CD4-positive, alpha-beta T cell treated with Interleukin-6 at 100 ng/mL for 8 hours (primary cell): ENCODE data around the gene HCRTR1.
"Not testable (repeated sequence)": the region's sequence is repeated elsewhere in the genome, so short reads cannot be mapped to it uniquely, and the experiment has no call there.

ENCODE experiments used
- DNase-seq: peaks from one replicate; pipeline ENCODE4 v3.0.0-alpha.2; 2020; ENCODE audit warnings: mixed read lengths, low spot score

HCRTR1 gene

GRCh38 chr1:31581821-31582810 is 35.4 kb upstream of the HCRTR1 start:
- DNase-seq, result no peak

DNA sequence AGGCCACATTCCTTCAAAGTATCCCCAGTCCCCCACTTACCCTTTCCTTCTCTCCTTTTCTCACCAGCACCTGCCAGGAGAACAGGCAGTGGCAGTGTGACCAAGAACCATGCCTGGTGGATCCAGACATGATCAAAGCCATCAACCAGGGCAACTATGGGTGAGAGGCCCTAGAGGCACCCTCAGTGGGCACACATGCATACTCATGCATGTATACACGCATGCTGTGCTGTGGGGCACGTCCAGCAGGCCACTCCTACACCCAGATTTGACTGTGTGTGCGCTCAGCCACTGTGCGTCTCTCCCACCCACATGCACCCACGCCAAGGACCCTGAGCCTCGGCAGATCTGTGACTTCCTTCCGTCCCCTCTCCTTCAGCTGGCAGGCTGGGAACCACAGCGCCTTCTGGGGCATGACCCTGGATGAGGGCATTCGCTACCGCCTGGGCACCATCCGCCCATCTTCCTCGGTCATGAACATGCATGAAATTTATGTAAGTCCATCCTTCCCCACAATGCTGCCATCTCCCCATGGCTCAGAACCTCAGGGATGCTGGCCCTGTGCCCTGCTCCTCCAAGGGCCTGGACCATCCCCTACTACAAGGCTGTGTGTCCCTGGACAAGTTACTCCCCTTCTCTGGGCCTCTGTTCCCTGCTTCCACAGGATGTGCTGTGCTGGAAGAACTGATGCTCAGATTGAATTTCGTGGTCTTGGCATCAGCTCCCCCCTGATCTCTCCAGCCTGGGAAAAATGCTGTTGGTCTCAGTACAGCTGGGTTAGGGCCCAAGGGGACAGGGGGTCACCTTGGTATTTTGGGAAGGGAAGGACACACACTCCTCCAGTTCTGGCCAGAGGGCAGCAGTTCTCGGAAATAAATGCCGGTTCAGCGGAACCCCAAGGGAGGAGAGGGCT is 34.2 kb upstream of the HCRTR1 start:
- no peak for DNase-seq

DNA sequence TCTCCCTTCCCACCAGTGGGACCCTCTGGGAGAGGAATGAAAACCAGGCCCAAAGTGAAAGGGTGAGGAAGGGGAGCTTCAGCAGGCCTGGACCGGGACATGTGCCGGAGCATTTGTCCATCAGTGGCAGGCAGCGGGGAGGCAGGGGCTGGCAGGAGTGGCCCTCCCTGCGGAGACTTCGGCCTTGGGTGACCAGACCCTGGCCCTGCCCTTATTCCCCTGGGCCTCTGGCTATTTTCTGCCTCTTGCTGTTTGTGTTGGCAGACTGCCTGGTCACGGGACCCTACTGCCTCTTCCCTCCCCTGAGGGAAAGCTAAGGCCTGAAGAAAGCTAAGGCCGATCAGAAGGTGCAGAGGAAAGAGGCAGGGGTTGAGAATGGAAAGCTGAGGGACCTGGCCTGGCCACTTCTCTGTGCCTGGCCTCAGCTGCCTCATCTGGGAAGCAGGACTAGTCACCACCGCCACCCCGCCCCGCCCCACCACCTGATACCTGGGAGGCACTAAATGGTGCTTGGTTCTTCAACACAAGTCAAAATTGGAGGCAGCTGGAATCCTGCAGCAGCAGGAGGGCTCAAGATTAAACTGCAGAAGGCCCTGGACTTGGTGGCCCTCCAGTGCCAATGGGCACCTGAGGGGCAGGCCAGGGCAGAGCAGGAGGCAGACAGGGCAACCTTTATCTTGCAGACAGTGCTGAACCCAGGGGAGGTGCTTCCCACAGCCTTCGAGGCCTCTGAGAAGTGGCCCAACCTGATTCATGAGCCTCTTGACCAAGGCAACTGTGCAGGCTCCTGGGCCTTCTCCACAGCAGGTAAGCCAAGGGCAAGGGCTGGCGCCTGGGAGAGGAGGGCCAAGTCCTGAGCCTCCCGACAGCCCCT is 33.3 kb upstream of the HCRTR1 start:
- no peak for DNase-seq

- DNase-seq, result no peak
Observed at GRCh38 chr1:31584869-31585735, 32.4 kb upstream of the HCRTR1 start.

DNA sequence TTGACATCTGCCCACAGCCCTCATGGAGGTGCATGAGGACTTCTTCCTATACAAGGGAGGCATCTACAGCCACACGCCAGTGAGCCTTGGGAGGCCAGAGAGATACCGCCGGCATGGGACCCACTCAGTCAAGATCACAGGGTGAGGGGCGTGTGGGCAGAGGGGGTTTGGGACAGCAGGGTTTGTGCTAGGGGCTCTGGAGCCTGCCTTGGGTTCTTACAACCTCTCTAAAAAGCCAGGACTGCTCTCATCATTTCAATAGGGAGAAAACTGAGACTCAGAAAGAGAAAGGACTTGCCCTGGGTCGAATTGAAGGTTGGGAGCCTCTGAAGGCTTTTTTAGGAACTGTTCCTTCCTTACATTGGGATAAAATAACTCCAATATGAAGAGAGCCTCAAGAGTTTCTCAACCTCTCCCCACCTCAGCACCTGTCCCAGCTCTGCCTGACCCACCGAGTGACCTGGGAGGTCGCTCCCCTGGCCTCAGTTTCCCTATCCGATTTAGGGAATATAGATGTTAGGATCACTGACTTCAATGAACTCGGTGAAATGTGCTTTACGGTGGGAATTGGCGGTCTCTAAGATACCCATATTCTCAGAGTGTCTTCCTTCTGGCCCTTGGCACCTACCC is 31.6 kb upstream of the HCRTR1 start:
- no peak for DNase-seq

GRCh38 chr1:31586376-31587327 is 30.8 kb upstream of the HCRTR1 start:
- no peak for DNase-seq

DNA sequence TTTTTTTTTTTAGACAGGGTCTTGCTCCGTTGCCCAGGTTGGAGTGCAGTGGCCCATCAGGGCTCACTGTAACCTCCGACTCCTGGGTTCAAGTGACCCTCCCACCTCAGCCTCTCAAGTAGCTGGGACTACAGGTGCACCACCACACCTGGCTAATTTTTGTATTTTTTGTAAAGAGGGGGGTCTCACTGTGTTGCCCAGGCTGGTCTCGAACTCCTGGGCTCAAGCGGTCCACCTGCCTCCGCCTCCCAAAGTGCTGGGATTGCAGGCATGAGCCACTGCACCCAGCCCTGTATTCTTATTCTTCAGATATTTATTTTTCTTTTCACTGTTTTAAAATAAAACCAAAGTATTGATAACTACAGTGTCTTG is 30.2 kb upstream of the HCRTR1 start:
- DNase-seq, result not testable (repeated sequence)

DNA sequence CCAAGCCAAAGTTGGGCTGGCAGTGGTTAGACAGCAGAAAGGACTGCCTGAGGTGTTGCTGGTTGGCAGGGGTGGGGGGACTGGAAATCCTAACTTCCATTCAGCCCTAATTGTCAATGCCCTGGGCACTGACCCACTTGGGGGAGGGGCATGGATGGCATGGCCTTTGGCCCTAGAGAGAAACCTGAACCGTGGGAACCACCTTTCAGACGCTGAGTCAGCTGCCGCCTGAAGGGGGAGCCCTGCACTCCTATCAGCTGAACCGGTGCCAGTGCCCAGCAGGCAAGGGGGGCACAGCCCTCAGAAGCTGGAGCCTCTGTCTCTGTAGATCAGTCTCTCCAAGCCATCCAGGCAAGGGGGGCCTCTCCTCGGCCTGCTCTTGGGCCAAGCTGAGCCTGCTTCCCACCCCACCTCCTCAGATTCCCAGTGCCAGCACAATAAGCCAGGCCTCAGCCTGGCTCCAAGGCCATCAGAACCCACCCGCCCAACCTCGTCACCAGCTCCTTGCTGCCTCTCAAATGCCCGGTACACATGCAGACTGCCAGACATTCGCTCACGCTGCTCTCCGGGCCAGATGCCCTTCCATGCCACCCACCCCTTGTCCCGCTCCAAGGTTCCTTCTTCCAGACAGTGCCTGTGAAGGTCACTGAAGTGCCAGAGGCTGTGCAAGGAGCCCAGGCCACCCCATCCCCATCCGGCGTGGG is 29.6 kb upstream of the HCRTR1 start:
- DNase-seq, result peak; percentile 8

- no peak for DNase-seq
Observed at GRCh38 chr1:31588751-31589515, 28.6 kb upstream of the HCRTR1 start.

- no peak for DNase-seq
Observed at GRCh38 chr1:31591425-31592093, 25.9 kb upstream of the HCRTR1 start.

DNA sequence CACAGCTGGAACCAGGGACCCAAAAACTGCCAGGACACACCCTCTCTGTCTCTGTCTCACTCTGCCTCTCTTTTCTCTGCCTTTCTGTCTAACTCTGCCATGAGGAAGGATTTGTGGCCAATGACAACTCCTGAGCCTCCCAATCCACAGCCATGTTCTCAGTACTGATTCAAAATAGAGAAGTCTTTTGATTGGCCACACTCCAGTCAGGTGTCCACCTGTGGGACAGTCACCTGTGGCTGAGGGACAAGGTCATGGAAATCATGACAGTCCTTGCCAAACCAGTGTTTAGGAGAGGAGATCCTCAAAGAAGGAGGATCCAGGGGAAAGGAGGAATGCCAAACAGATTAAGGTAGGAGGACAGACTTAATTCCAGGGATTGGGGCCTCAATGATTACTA is 25.4 kb upstream of the HCRTR1 start:
- no peak for DNase-seq

DNA sequence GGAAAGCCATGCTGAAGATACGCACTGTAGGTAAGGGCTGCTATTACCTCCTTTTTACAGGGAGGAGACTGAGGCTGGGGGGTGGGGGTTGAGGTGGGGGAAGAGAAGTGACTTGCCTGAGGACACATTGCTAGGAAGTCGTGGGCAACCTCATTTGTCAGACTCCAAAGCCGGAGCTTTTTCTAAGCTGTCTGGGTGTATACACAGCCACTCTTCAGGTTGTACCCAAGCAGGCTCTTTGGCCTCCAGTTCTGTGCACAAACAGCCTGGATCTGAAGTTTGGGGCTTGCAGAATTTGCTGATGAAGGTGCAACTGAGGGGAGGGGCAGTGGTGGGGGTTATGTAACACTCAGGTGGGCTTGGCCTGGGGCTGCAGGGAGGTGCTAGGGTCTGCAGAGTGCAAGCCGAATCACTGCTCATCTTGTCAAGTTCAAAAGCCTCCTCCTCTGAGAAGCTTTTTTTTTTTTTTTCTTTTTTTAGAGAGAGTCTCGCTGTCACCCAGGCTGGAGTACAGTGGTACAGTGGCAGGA is 24.3 kb upstream of the HCRTR1 start:
- no peak for DNase-seq

DNA sequence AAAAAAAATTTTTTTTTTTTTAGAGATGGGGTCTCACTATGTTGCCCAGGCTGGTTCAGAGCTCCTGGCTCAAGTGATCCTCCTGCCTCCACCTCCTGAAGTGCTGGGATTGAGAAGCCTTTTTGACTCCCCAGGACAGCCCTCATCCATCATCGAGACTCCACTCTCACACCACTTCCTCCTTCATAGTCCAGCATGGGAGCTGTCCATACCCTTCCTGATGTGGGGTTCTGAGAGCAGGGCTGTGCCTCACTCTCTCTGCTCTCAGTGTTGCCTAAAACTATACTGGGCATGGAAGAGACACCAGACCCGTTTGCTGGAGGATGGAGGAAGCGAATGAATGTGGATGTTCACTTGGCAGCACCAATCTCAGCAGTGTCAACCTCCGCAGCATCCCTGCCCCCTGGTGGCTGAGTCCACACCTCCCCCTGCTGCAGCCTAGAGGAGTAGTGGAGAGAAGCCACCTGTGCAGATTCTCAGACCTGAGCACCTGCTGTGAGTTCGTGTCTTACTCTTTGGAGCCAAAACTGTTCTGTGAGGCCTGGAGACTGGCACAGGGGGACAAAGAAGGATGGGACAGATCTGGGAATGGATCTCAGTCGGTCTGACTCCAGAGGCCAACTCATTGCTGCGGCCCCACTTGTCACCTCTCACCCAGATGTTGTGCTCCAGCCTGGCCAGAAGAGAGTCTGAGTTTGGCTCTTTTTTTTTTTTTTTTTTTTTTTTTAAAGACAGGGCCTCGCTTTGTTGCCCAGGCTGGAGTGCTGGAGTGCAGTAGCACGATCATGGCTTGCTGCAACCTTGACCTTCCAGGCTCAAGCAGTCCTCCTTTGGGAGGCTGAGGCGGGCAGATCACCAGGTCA is 23.5 kb upstream of the HCRTR1 start:
- peak; percentile 61 for DNase-seq

DNA sequence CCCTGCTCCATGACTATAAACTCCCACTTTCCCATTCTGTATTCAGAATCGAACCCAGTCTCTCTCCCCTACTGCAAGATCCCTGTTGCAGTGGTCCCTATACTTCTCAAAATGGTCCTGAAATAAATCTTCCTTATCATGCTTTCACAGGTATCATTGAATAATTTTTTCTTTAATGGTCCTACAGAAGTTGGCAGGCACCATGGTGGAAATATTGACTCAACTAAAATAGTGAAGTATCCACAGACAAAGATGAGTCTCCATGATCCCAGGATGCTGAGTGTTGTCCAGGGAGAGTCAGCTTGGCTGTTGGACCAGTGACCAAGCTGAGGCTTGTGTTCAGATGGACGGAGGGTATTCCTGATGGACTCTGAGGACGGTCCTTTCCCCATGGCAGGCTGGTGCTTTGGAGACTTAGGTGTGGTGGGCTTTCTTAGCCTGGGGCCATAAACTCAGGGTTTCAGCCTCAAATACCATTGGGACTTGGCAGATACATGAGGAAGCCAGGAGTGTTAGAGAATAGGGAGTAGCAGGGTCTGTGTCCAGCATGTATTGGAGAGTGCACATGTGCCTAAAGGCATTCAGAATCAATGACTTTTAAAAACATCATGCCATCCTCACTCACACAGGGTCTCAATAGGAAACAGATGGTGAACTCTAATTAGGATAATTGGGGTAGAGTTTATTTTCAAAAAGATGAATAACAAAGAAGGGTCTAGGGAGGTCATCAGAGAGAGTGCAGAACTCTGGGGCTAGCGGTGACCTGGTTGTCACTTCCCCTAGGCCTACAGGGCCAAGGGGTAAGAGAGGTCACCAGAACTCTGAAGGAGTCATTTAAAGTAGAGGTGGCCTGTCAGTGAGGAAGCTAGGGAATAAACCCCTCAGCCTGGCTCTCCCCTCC is 21.4 kb upstream of the HCRTR1 start:
- no peak for DNase-seq

DNA sequence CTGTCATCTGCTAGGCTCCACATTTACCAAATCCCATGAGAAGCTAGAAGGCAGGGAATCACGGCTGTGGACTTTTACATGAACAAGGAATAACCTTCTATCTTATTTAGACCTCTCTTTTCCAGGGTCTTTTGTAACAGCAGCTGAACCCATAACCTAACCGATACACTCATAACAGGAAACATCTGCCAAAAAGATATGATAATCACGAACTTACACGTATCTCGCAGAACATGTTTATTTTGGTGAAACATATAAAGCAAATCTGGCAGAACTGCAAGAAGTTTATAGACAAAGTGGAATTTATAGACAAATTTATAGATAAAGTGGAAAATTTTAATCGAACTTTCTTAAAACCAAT is 20.8 kb upstream of the HCRTR1 start:
- no peak for DNase-seq
